CD4-positive, CD25-positive, alpha-beta regulatory T cell (primary cell): ENCODE measurements around the gene MESD. TPM values are rescaled to one million over a fixed set of nuclear protein-coding genes. Genes with fewer than 3 reads are reported as not detected.
A peak's percentile ranks its signal among the peaks of the same experiment; 100 is the strongest.

ENCODE experiments used
- ATAC-seq, 2 donors: fragments of 150-1000 bp; cut with Tn5 transposase; one replicate each; pipeline ENCODE4 v1.10.0; 2021; ENCODE audit warnings: low read depth in 2 of 2, moderate number of reproducible peaks in 2 of 2, moderate library complexity in 1 of 2
- DNase-seq, 3 donors: peaks; one replicate each; pipeline versions ENCODE4 v3.0.0 to v3.0.0-alpha.2; 2012 to 2022; ENCODE audit warnings: mixed read lengths in 1 of 3
- H3K27ac ChIP-seq: one replicate; pipeline ENCODE4 v1.7.0; 2013; ENCODE audit warnings: mild to moderate bottlenecking, low read length; ENCODE audit not compliant: insufficient read depth, poor library complexity, severe bottlenecking
- H3K27me3 ChIP-seq: one replicate; pipeline ENCODE4 v1.7.0; 2013; ENCODE audit warnings: low read length; ENCODE audit not compliant: control insufficient read depth, insufficient read depth
- H3K36me3 ChIP-seq: one replicate; pipeline ENCODE4 v1.7.0; 2013; ENCODE audit warnings: mild to moderate bottlenecking, low read length, moderate library complexity; ENCODE audit not compliant: control insufficient read depth, insufficient read depth
- H3K4me1 ChIP-seq: 2 replicates; pipeline ENCODE4 v1.7.0; 2013; ENCODE audit warnings: mild to moderate bottlenecking, low read length; ENCODE audit not compliant: insufficient read depth, control insufficient read depth, poor library complexity, severe bottlenecking
- H3K4me3 ChIP-seq: one replicate; pipeline ENCODE4 v1.7.0; 2013; ENCODE audit warnings: low read depth, mild to moderate bottlenecking, low read length, moderate library complexity
- H3K9me3 ChIP-seq, 2 experiments: 1 replicate in 1 of 2; 2 replicates in 1 of 2; pipeline ENCODE4 v1.7.0; 2013; ENCODE audit warnings: low read length in 2 of 2, mild to moderate bottlenecking in 1 of 2, moderate library complexity in 1 of 2; ENCODE audit not compliant: control insufficient read depth in 2 of 2
- H3K27ac Mint-ChIP-seq, 3 donors: one replicate each; pipeline ENCODE4 v1.8.0; 2020 to 2022; ENCODE audit warnings: mild to moderate bottlenecking in 3 of 3, mixed read lengths in 3 of 3, moderate library complexity in 2 of 3
- H3K27me3 Mint-ChIP-seq: one replicate; pipeline ENCODE4 v1.8.0; 2022; ENCODE audit warnings: mild to moderate bottlenecking, mixed read lengths
- H3K36me3 Mint-ChIP-seq: one replicate; pipeline ENCODE4 v1.8.0; 2020; ENCODE audit warnings: mixed read lengths
- H3K4me1 Mint-ChIP-seq, 4 donors: one replicate each; pipeline ENCODE4 v1.8.0; 2020 to 2022; ENCODE audit warnings: mixed read lengths in 4 of 4, mild to moderate bottlenecking in 1 of 4
- H3K4me3 Mint-ChIP-seq, 4 donors: one replicate each; pipeline ENCODE4 v1.8.0; 2020 to 2022; ENCODE audit warnings: mild to moderate bottlenecking in 4 of 4, mixed read lengths in 4 of 4, moderate library complexity in 3 of 4
- H3K9me3 Mint-ChIP-seq, 7 donors: one replicate each; pipeline ENCODE4 v1.8.0; 2020 to 2022; ENCODE audit warnings: mixed read lengths in 7 of 7, mild to moderate bottlenecking in 3 of 7, moderate library complexity in 2 of 7
- polyA plus RNA-seq, 4 donors: library from polyadenylated mRNA; unstranded; fragments of 300-500 nt; fragmentation: Illumina TruSeq; gene quantifications; one replicate each; pipeline ENCODE4 v1.2.3, GENCODE V29; 2021
- total RNA-seq: library from RNA; stranded (reverse); gene quantifications from one replicate; pipeline ENCODE4 v1.2.3, GENCODE V29; 2022

Gene MESD
- total and polyA plus RNA-seq, 5 donors from 2014 or later: 18.4 to 34.1 (median 29.7) TPM

- H3K4me1 Mint-ChIP-seq: peaks cover 0 to 10% (median 3%) of the 10 kb centered on the region in 4 donors
- H3K27ac Mint-ChIP-seq: peak overlapping the region in 1 of 3 donors; percentile 52
Observed at GRCh38 chr15:80950291-80951078, 39.1 kb downstream of the MESD start.

GRCh38 chr15:80949756-80950155 lies 39.9 kb downstream of the MESD start:
- ATAC-seq (no peak), DNase-seq (no peak)
- no peaks in the 10 kb centered on the region for H3K27me3 Mint-ChIP-seq
- Histone ChIP-seq H3K27me3 (no peaks in the 10 kb centered on the region), H3K27ac (no peak overlapping the region), H3K9me3 (no peaks in the 10 kb centered on the region), H3K36me3 (peaks cover 64% of the 10 kb centered on the region), H3K4me3 (no peak overlapping the region), H3K4me1 (no peaks in the 10 kb centered on the region)
- H3K4me1 Mint-ChIP-seq: peaks cover 0 to 10% (median 3%) of the 10 kb centered on the region in 4 donors
- H3K4me3 Mint-ChIP-seq: no peak overlapping the region
- peak overlapping the region in 1 of 3 donors; percentile 72 for H3K27ac Mint-ChIP-seq
- H3K36me3 Mint-ChIP-seq: peaks cover 52% of the 10 kb centered on the region
- no peaks in the 10 kb centered on the region for H3K9me3 Mint-ChIP-seq

More at GRCh38 chr15:80950291-80951078, 39.1 kb downstream of the MESD start:
- Histone ChIP-seq H3K36me3 (peaks cover 60% of the 10 kb centered on the region), H3K4me1 (no peaks in the 10 kb centered on the region), H3K4me3 (no peak overlapping the region), H3K9me3 (no peaks in the 10 kb centered on the region), H3K27ac (no peak overlapping the region), H3K27me3 (no peaks in the 10 kb centered on the region)
- no peak overlapping the region for H3K4me3 Mint-ChIP-seq
- H3K36me3 Mint-ChIP-seq: peaks cover 53% of the 10 kb centered on the region
- no peaks in the 10 kb centered on the region for H3K9me3 Mint-ChIP-seq
- H3K27me3 Mint-ChIP-seq: no peaks in the 10 kb centered on the region
- no peak for ATAC-seq
- DNase-seq: no peak

GRCh38 chr15:80948651-80949292 lies 40.8 kb downstream of the MESD start:
- H3K27me3 ChIP-seq: no peaks in the 10 kb centered on the region
- no peak overlapping the region for H3K4me3 ChIP-seq
- H3K4me3 Mint-ChIP-seq: no peak overlapping the region
- H3K27ac ChIP-seq: no peak overlapping the region
- peaks cover 64% of the 10 kb centered on the region for H3K36me3 ChIP-seq
- DNase-seq (no peak), ATAC-seq (no peak)
- H3K9me3 ChIP-seq: no peaks in the 10 kb centered on the region
- no peak overlapping the region for H3K27ac Mint-ChIP-seq
- no peaks in the 10 kb centered on the region for H3K9me3 Mint-ChIP-seq
- H3K36me3 Mint-ChIP-seq: peaks cover 57% of the 10 kb centered on the region
- H3K4me1 Mint-ChIP-seq: peaks cover 0 to 10% (median 3%) of the 10 kb centered on the region in 4 donors
- no peaks in the 10 kb centered on the region for H3K27me3 Mint-ChIP-seq
- no peaks in the 10 kb centered on the region for H3K4me1 ChIP-seq

GRCh38 chr15:80946576-80946975 lies 43.0 kb downstream of the MESD start:
- peaks cover 66% of the 10 kb centered on the region for H3K36me3 ChIP-seq
- H3K27ac ChIP-seq: no peak overlapping the region
- no peaks in the 10 kb centered on the region for H3K9me3 Mint-ChIP-seq
- no peak overlapping the region for H3K27ac Mint-ChIP-seq
- ATAC-seq: no peak
- H3K4me1 ChIP-seq: no peaks in the 10 kb centered on the region
- no peak overlapping the region for H3K4me3 Mint-ChIP-seq
- no peak overlapping the region for H3K4me3 ChIP-seq
- no peaks in the 10 kb centered on the region for H3K9me3 ChIP-seq
- peaks cover 58% of the 10 kb centered on the region for H3K36me3 Mint-ChIP-seq
- DNase-seq: no peak
- no peaks in the 10 kb centered on the region for H3K27me3 ChIP-seq
- peaks cover 0 to 3% (median 0%) of the 10 kb centered on the region in 4 donors for H3K4me1 Mint-ChIP-seq
- H3K27me3 Mint-ChIP-seq: no peaks in the 10 kb centered on the region

- H3K27ac Mint-ChIP-seq: no peak overlapping the region
- Histone ChIP-seq H3K9me3 (no peaks in the 10 kb centered on the region), H3K36me3 (peaks cover 59% of the 10 kb centered on the region), H3K4me3 (no peak overlapping the region), H3K4me1 (no peaks in the 10 kb centered on the region), H3K27me3 (no peaks in the 10 kb centered on the region), H3K27ac (no peak overlapping the region)
- peaks cover 56% of the 10 kb centered on the region for H3K36me3 Mint-ChIP-seq
- H3K4me1 Mint-ChIP-seq: peaks cover 0 to 3% (median 0%) of the 10 kb centered on the region in 4 donors
- H3K4me3 Mint-ChIP-seq: no peak overlapping the region
- no peak for ATAC-seq
- H3K9me3 Mint-ChIP-seq: no peaks in the 10 kb centered on the region
- no peaks in the 10 kb centered on the region for H3K27me3 Mint-ChIP-seq
- DNase-seq: no peak
Observed at GRCh38 chr15:80945605-80946004, 44.0 kb downstream of the MESD start.

- no peak for DNase-seq
- Histone ChIP-seq H3K27ac (no peak overlapping the region), H3K4me3 (no peak overlapping the region), H3K27me3 (no peaks in the 10 kb centered on the region), H3K36me3 (peaks cover 52% of the 10 kb centered on the region), H3K4me1 (no peaks in the 10 kb centered on the region), H3K9me3 (no peaks in the 10 kb centered on the region)
- no peak for ATAC-seq
- H3K36me3 Mint-ChIP-seq: peaks cover 55% of the 10 kb centered on the region
- H3K27ac Mint-ChIP-seq: no peak overlapping the region
- peaks cover 0 to 3% (median 0%) of the 10 kb centered on the region in 4 donors for H3K4me1 Mint-ChIP-seq
- H3K4me3 Mint-ChIP-seq: no peak overlapping the region
- H3K27me3 Mint-ChIP-seq: no peaks in the 10 kb centered on the region
- no peaks in the 10 kb centered on the region for H3K9me3 Mint-ChIP-seq
Observed at GRCh38 chr15:80944818-80945217, 44.8 kb downstream of the MESD start.

- Histone ChIP-seq H3K36me3 (peaks cover 41% of the 10 kb centered on the region), H3K4me3 (no peak overlapping the region), H3K4me1 (no peaks in the 10 kb centered on the region), H3K27me3 (no peaks in the 10 kb centered on the region), H3K27ac (no peak overlapping the region), H3K9me3 (no peaks in the 10 kb centered on the region)
- Mint-ChIP-seq H3K27ac (no peak overlapping the region), H3K9me3 (no peaks in the 10 kb centered on the region), H3K36me3 (peaks cover 44% of the 10 kb centered on the region), H3K4me3 (no peak overlapping the region), H3K4me1 (peaks cover 0 to 3% (median 0%) of the 10 kb centered on the region in 4 donors), H3K27me3 (no peaks in the 10 kb centered on the region)
- DNase-seq (no peak), ATAC-seq (no peak)
Observed at GRCh38 chr15:80942746-80943565, 46.7 kb downstream of the MESD start.
